CD4-positive, alpha-beta T cell treated with Interferon alpha-2 for 1 hour (primary cell): ENCODE results near the gene ASTL.

ENCODE experiments used
- DNase-seq, 2 donors: peaks; one replicate each; pipeline ENCODE4 v3.0.0-alpha.2; 2020 to 2022

ASTL gene

GRCh38 chr2:96145036-96145847 is 6.9 kb upstream of the ASTL start, which contains the start of gene DUSP2:
TSS of gene DUSP2 (minus strand) at chr2:96145440. CDS start at chr2:96145354, 86 bp downstream.
- DNase-seq = peak; percentile 95

- peak; percentile 23 to 52 for DNase-seq
Observed at GRCh38 chr2:96144481-96145035, 6.3 kb upstream of the ASTL start.

- peak; percentile 28 to 48 for DNase-seq
Observed at GRCh38 chr2:96143848-96144480, 5.7 kb upstream of the ASTL start.

GRCh38 chr2:96143231-96143847 is 5.0 kb upstream of the ASTL start:
- DNase-seq = peak; percentile 13 to 52

GRCh38 chr2:96142217-96143113 is 4.2 kb upstream of the ASTL start:
- peak; percentile 70 to 78 for DNase-seq

- peak in 1 of 2 donors; percentile 29 for DNase-seq
Observed at GRCh38 chr2:96141624-96141967, 3.3 kb upstream of the ASTL start.

GRCh38 chr2:96140941-96141623 is 2.8 kb upstream of the ASTL start:
- peak in 1 of 2 donors; percentile 39 for DNase-seq

- DNase-seq = peak in 1 of 2 donors; percentile 27
Observed at GRCh38 chr2:96139181-96139758, 968 bp upstream of the ASTL start.

- peak in 1 of 2 donors; percentile 30 for DNase-seq
Observed at GRCh38 chr2:96137321-96138178, 752 bp downstream of the ASTL start.

GRCh38 chr2:96136129-96136720 is 2.1 kb downstream of the ASTL start:
- peak in 1 of 2 donors; percentile 35 for DNase-seq

GRCh38 chr2:96135621-96136020 is 2.7 kb downstream of the ASTL start:
- DNase-seq = peak in 1 of 2 donors; percentile 21

- DNase-seq = peak in 1 of 2 donors; percentile 15
Observed at GRCh38 chr2:96135171-96135570, 3.1 kb downstream of the ASTL start.

- peak in 1 of 2 donors; percentile 28 for DNase-seq
Observed at GRCh38 chr2:96134421-96134820, 3.9 kb downstream of the ASTL start.

GRCh38 chr2:96131813-96132745 is 6.2 kb downstream of the ASTL start:
- DNase-seq = peak in 1 of 2 donors; percentile 21

- DNase-seq = peak in 1 of 2 donors; percentile 31
Observed at GRCh38 chr2:96131152-96131812, 7.0 kb downstream of the ASTL start.

- DNase-seq = no peak
Observed at GRCh38 chr2:96130483-96130882, 7.8 kb downstream of the ASTL start.

GRCh38 chr2:96129528-96130120 is 8.7 kb downstream of the ASTL start:
- no peak for DNase-seq

GRCh38 chr2:96128456-96128855 is 9.8 kb downstream of the ASTL start:
- DNase-seq = no peak
